CD4-positive, alpha-beta T cell treated with Interleukin-1 beta for 1 hour (primary cell): ENCODE measurements around the gene FAM163B.
"Not testable (repeated sequence)": the region's sequence is repeated elsewhere in the genome, so short reads cannot be mapped to it uniquely, and the experiment has no call there.

ENCODE experiments used
- DNase-seq, 2 donors: peaks; one replicate each; pipeline ENCODE4 v3.0.0-alpha.2; 2020 to 2022

FAM163B gene

DNA sequence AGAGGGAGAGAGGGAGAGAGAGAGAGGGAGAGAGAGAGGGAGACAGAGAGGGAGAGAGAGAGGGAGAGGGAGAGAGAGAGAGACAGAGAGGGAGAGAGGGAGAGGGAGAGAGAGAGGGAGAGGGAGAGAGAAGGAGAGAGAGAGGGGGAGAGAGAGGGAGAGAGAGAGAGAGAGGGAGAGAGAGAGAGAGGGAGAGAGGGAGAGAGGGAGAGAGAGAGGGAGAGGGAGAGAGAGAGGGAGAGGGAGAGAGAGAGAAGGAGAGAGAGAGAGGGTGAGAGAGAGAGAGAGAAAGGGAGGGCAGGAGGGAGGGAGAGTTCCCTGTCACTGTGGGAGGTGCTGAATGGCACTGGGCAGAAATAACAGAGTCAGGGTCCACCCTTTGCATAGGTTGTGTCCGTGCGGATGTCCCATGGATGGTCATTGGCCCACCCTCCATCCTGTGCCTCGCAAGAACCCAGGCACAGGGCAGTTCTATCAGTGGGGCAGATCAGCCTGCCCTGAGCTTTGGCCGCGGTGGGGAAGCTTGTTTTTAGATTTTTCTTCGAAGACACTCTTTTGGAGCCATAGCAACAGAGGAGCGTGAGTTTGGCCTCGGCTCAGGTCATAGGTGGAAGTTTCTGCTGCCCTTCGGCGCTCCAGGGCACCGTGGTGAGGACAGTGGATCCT, 44.6 kb downstream of the FAM163B start:
- no peak for DNase-seq

DNA sequence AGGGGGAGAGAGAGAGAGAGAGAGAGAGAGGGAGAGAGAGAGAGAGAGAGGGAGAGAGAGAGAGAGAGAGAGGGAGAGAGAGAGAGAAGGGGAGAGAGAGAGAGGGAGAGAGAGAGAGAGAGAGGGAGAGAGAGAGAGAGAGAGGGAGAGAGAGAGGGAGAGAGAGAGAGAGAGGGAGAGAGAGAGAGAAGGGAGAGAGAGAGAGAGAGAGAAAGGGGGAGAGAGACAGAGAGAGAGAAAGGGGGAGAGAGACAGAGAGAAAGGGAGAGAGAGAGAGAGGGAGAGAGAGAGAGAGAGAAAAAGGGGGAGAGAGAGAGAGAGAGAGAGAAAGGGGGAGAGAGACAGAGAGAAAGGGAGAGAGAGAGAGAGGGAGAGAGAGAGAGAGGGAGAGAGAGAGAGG, 45.4 kb downstream of the FAM163B start:
- DNase-seq, result not testable (repeated sequence)

DNA sequence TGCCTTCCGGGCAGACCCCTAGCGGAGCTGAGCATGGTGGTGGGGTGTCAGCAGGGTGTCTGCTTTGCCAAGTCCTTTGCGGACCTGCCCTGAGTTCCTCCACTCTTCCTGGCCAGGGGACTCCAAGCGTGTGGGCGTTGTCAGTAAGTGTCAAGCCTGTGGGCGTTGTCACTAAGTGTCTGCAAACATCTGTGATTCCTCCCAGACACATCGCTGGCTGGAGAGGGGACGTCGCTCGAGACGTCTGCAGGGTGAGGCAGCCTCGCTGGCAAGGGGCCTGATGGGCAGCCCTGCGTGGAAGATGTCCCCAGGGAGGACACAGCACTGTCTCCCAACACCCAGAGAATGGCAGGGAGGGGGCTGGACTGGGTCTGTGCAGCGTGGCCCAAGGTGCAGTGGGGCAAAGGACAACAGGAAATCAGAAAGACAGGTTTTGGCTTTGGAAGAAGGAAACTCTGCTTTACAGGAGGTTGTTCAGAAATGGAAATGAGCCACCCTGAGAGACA, 45.8 kb downstream of the FAM163B start:
- no peak for DNase-seq

DNA sequence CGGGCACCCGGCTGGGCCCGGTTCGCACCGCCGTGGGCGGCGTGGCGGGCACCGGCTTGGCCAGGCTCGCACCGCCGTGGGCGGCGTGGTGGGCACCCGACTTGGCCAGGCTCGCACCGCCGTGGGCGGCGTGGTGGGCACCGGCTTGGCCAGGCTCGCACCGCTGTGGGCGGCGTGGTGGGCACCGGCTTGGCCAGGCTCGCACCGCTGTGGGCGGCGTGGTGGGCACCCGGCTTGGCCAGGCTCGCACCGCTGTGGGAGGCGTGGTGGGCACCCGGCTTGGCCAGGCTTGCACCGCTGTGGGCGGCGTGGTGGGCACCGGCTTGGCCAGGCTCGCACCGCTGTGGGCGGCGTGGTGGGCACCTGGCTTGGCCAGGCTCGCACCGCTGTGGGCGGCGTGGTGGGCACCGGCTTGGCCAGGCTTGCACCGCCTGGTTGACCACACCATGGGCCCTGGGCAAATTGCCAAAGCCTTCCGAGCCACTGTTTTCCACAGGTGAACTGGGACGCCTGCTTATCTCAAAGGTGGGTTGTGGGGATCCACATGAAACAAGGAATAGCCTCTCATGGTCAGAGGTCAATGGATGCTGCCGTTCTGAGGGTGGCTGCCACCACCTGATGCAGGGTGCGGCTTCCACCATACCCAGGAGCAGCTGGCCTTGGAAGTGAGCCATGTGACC, 46.4 kb downstream of the FAM163B start:
- no peak for DNase-seq

GRCh38 chr9:133561976-133562554, 47.1 kb downstream of the FAM163B start:
- no peak for DNase-seq

GRCh38 chr9:133560944-133561343, 48.2 kb downstream of the FAM163B start:
- DNase-seq, result no peak

GRCh38 chr9:133560311-133560710, 48.9 kb downstream of the FAM163B start:
- DNase-seq, result no peak

- DNase-seq, result peak in 1 of 2 donors; percentile 21
Observed at GRCh38 chr9:133558191-133559126, 50.7 kb downstream of the FAM163B start.

GRCh38 chr9:133557581-133557980, 51.6 kb downstream of the FAM163B start:
- DNase-seq, result no peak

GRCh38 chr9:133556354-133556753, 52.8 kb downstream of the FAM163B start:
- no peak for DNase-seq

DNA sequence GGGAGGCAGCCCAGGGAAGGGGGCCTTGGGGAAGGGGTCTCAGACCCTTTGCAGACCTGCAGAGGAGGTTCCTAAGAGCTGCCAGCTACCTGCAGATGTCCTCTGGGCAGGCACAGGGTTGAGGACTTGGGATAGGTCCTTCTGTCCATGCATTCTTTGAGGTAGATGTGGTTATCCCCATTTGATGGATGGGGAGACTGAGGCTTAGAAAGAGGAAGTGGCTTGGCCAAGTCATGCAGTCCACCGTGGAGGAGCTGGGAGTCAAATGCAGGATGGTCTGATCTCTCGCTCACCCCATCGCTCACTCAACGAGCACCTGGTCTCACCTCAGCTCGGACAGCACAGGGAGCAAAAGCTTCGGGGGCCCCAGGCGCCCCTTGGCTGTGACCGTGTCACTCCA, 54.5 kb downstream of the FAM163B start:
- DNase-seq, result no peak

GRCh38 chr9:133553973-133554713, 55.0 kb downstream of the FAM163B start:
- DNase-seq, result no peak

- no peak for DNase-seq
Observed at GRCh38 chr9:133553123-133553522, 56.1 kb downstream of the FAM163B start.

DNA sequence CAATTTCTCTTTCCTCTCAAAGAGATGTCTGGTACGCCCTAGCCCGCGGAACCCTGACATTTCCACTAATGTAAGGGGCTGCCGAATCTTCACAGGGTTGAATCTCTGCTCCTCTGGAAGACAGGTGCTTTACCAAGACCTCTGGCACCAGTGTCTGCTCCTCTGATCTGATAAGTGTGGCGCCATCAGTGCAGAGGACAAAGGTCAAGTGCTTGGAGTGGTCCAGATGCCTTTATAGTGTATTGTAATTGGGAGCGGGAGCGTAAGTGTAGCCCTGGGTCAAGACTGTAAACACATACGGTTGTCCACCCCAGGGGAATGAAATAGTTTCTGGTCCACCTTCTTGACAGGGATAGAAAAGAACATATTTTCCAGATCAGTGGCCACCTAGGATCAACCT, 57.0 kb downstream of the FAM163B start:
- no peak for DNase-seq

GRCh38 chr9:133551446-133551845, 57.7 kb downstream of the FAM163B start:
- no peak for DNase-seq

DNA sequence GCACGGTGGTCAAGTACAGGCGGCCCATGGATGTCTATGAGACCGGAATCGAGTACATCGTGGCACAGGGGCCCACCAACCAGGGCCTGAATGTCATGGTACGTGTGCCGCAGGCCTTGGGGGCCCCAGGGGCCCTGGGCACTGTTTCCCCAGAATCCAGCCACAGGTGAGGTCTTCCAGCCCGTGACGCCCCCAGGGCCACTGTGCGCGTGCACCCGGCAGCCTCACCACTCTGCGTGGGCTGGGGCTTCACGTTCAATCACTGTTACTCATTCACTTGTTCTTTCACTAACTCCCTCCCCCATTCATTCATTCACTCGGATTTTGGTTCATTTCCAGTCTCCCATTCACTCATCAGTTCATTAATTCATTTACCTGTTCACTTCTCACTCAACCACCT, 62.1 kb downstream of the FAM163B start:
- no peak for DNase-seq

GRCh38 chr9:133546287-133546680, 62.9 kb downstream of the FAM163B start:
- no peak for DNase-seq

- no peak for DNase-seq
Observed at GRCh38 chr9:133545494-133546286, 63.5 kb downstream of the FAM163B start.

- DNase-seq, result no peak
Observed at GRCh38 chr9:133543772-133544467, 65.3 kb downstream of the FAM163B start.

DNA sequence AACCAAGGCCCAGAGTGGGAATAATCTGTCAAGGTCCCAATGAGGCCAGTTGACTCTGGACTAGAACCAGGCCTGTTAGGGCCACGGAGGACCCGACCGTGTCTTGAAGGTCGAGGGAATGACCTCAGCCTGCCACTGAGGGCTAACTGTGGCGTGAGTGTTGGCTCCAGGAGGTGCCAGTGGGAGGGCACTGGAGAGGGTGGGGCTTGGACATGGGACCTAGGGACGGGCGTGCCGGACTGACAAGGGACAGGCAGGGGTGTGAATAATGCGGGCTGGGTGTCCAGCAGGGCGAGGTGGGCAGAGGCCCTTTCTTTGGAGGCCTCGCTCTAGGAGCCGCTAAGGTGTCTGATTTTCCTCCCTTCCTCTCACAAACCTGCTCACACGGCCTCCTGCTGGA, 67.2 kb downstream of the FAM163B start:
- no peak for DNase-seq

- no peak for DNase-seq
Observed at GRCh38 chr9:133540698-133541025, 68.5 kb downstream of the FAM163B start.
